ENCODE results near the gene GLIS1. TPM values are rescaled to one million over a fixed set of nuclear protein-coding genes. Genes with fewer than 3 reads are reported as not detected.

Gene GLIS1
- polyA plus RNA-seq, 3 donors, result not detected

DNA sequence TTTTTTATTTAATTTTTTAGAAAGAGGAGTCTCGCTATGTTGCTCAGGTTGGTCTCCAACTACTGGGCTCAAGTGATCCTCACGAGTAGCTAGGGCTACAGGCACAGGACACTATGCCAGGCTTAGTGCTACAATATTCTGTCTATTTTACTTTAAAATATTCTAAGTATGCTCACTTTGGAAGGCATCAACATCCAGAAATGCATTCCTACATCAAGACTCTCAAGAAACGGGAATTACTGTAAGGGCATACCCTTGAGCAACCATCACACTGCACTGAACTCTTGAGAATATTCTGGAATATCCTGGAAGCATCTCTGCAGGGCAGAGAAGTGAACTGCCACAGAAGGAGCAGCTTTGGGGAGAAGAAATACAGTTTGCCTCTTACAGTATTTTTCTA, 280.3 kb downstream of the GLIS1 start:
- no peaks in the 10 kb centered on the region for H3K79me2 ChIP-seq (ENCODE audit: insufficient read depth, low read length)
- intact Hi-C loops (cut with micrococcal nuclease), result no loop called here

More for the DNA sequence above, 280.3 kb downstream of the GLIS1 start:
- no peak overlapping the region for H3K27ac Mint-ChIP-seq
- no peaks in the 10 kb centered on the region for H4K20me1 ChIP-seq (ENCODE audit: insufficient read depth, low read length)
- no peaks in the 10 kb centered on the region for H3K36me3 ChIP-seq (replicated peaks in 1 of 2; ENCODE audit: control insufficient read depth in 1 of 2, insufficient read depth in 2 of 2, low read length in 2 of 2)
- peaks cover 0 to 2% (median 1%) of the 10 kb centered on the region in 3 donors for H3K27me3 Mint-ChIP-seq (ENCODE audit: low read depth in 3 of 3)
- no peak overlapping the region for H2AFZ ChIP-seq (ENCODE audit: insufficient read depth, low read depth, low read length, poor library complexity, severe bottlenecking)
- H3K4me1 Mint-ChIP-seq, result no peaks in the 10 kb centered on the region
- H3K9me3 ChIP-seq (replicated peaks in 1 of 2; ENCODE audit: control insufficient read depth in 1 of 2, insufficient read depth in 1 of 2, low read length in 2 of 2), result no peaks in the 10 kb centered on the region
- H3K4me2 ChIP-seq (replicated peaks; ENCODE audit: extremely low read depth, low read length, poor library complexity, severe bottlenecking), result no peak overlapping the region
- H3K9me3 Mint-ChIP-seq, result peaks cover 0 to 2% (median 0%) of the 10 kb centered on the region in 7 donors
- H3K27ac ChIP-seq (ENCODE audit: low read depth in 1 of 2, low read length in 2 of 2), result no peak overlapping the region
- no CpG with 5 or more reads among the region's 3 CpGs for WGBS (ENCODE audit: insufficient coverage)
- H3K4me1 ChIP-seq (ENCODE audit: control insufficient read depth in 1 of 2, insufficient read depth in 2 of 2, low read length in 2 of 2), result no peaks in the 10 kb centered on the region
- no peak overlapping the region for H3K9ac ChIP-seq (ENCODE audit: insufficient read depth, low read length, poor library complexity, severe bottlenecking)
- no peaks in the 10 kb centered on the region for H3K27me3 ChIP-seq (ENCODE audit: control insufficient read depth in 2 of 2, insufficient read depth in 2 of 2, low read length in 2 of 2)
- no peak for DNase-seq
- no peak overlapping the region for H3K4me3 ChIP-seq (replicated peaks in 1 of 3; ENCODE audit: low read depth in 2 of 3, low read length in 3 of 3)
- H3K36me3 Mint-ChIP-seq, result no peaks in the 10 kb centered on the region
- TF ChIP-seq, protein P1, sequence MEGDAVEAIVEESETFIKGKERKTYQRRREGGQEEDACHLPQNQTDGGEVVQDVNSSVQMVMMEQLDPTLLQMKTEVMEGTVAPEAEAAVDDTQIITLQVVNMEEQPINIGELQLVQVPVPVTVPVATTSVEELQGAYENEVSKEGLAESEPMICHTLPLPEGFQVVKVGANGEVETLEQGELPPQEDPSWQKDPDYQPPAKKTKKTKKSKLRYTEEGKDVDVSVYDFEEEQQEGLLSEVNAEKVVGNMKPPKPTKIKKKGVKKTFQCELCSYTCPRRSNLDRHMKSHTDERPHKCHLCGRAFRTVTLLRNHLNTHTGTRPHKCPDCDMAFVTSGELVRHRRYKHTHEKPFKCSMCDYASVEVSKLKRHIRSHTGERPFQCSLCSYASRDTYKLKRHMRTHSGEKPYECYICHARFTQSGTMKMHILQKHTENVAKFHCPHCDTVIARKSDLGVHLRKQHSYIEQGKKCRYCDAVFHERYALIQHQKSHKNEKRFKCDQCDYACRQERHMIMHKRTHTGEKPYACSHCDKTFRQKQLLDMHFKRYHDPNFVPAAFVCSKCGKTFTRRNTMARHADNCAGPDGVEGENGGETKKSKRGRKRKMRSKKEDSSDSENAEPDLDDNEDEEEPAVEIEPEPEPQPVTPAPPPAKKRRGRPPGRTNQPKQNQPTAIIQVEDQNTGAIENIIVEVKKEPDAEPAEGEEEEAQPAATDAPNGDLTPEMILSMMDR (IDR thresholded peaks at IDR 0.05), result no peak
- no peak overlapping the region for H3K4me3 Mint-ChIP-seq

Small RNA genes within 50 kb of the gene (small RNA-seq; reads per million reads assigned to genes)
- gene RF00418 (ENCODE audit: insufficient read length, low read depth), result 0.71 reads per million
- gene RNU7-95P (ENCODE audit: insufficient read length, low read depth), result not detected

Other genes starting within 250 kb of the GLIS1 start
- gene NDC1, start 99.1 kb upstream of the GLIS1 start, polyA plus RNA-seq, result 1 to 10 TPM; 3.0 to 6.1 (median 4.7) TPM
- gene YIPF1, start 150.6 kb upstream of the GLIS1 start, polyA plus RNA-seq, result 10 to 100 TPM; 24.4 to 51.9 (median 42.1) TPM
- gene DIO1, start 155.0 kb upstream of the GLIS1 start, polyA plus RNA-seq, result under 1 TPM in 2 of 3 donors, not detected in 1; 0.22 to 0.73 TPM
- gene IFT25, start 206.5 kb upstream of the GLIS1 start, polyA plus RNA-seq, result 10 to 100 TPM; 17.1 to 30.6 (median 27.8) TPM
- 1 to 10 TPM; 5.6 to 7.3 (median 7.3) TPM for gene LRRC42, start 207.2 kb upstream of the GLIS1 start, polyA plus RNA-seq